Measurements from ENCODE around the gene DGKB.
"Not testable (repeated sequence)": the region's sequence is repeated elsewhere in the genome, so short reads cannot be mapped to it uniquely, and the experiment has no call there.

The DGKB gene

GRCh38 chr7:14375998-14376397 lies 526.6 kb downstream of the DGKB start:
- no peak for DNase-seq

GRCh38 chr7:14374336-14374735 lies 528.2 kb downstream of the DGKB start:
- DNase-seq, result no peak

GRCh38 chr7:14368285-14368684 lies 534.3 kb downstream of the DGKB start:
- DNase-seq, result no peak

GRCh38 chr7:14351167-14351566 lies 551.4 kb downstream of the DGKB start:
- DNase-seq, result no peak

- DNase-seq, result no peak
Measured at GRCh38 chr7:14341200-14341775, 561.3 kb downstream of the DGKB start.

- DNase-seq, result no peak
Measured at GRCh38 chr7:14340393-14341074, 562.0 kb downstream of the DGKB start.

GRCh38 chr7:14339861-14340260 lies 562.7 kb downstream of the DGKB start:
- DNase-seq, result no peak

GRCh38 chr7:14336256-14336655 lies 566.3 kb downstream of the DGKB start:
- no peak for DNase-seq

- DNase-seq, result no peak
Measured at GRCh38 chr7:14332155-14332554, 570.4 kb downstream of the DGKB start.

- no peak for DNase-seq
Measured at GRCh38 chr7:14324767-14325166, 577.8 kb downstream of the DGKB start.

GRCh38 chr7:14322724-14323123 lies 579.8 kb downstream of the DGKB start:
- no peak for DNase-seq

- no peak for DNase-seq
Measured at GRCh38 chr7:14321947-14322346, 580.6 kb downstream of the DGKB start.

- DNase-seq, result no peak
Measured at GRCh38 chr7:14309432-14309831, 593.1 kb downstream of the DGKB start.

GRCh38 chr7:14305233-14305866 lies 597.2 kb downstream of the DGKB start:
- DNase-seq, result no peak

GRCh38 chr7:14303536-14303935 lies 599.0 kb downstream of the DGKB start:
- DNase-seq, result no peak

- DNase-seq, result no peak
Measured at GRCh38 chr7:14294637-14295036, 607.9 kb downstream of the DGKB start.

GRCh38 chr7:14293434-14293833 lies 609.1 kb downstream of the DGKB start:
- DNase-seq, result no peak

- no peak for DNase-seq
Measured at GRCh38 chr7:14292737-14293136, 609.8 kb downstream of the DGKB start.

- no peak for DNase-seq
Measured at GRCh38 chr7:14289957-14290356, 612.6 kb downstream of the DGKB start.

GRCh38 chr7:14288701-14289100 lies 613.9 kb downstream of the DGKB start:
- DNase-seq, result no peak

GRCh38 chr7:14287398-14287797 lies 615.2 kb downstream of the DGKB start:
- DNase-seq, result no peak

GRCh38 chr7:14286036-14286435 lies 616.5 kb downstream of the DGKB start:
- no peak for DNase-seq

GRCh38 chr7:14279065-14279871 lies 623.3 kb downstream of the DGKB start:
- DNase-seq, result not testable (repeated sequence)

GRCh38 chr7:14275356-14275755 lies 627.2 kb downstream of the DGKB start:
- no peak for DNase-seq
